NCI-H2081 (cell line): Measurements from ENCODE around the gene ARMS2.

Experiments
- DNase-seq, 2 experiments: peaks; one replicate each; lab custom pipeline; 2025; lab: John Stamatoyannopoulos, UW

Gene ARMS2

DNA sequence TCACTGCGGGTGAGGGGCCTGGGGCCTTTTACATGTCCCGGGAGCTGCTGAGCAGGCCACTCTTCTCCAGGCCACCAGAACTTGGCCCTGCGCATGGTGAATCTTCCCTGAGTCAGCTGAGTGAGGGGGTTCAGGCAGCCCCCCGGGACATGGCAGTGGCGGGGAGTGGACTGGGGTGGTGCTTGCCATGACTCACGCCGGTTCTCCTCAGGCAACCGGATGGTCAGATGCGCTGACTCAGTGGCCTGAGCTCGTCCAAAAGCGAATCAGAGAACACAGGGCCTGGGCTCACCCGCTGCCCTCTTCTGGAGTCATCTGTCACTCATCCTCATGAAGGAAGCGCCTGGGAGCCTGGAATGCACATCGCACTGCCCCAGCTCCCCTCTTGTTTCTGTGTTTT, 40.4 kb downstream of the ARMS2 start:
- DNase-seq: no peak

GRCh38 chr10:122495406-122496340, 41.2 kb downstream of the ARMS2 start:
- DNase-seq: no peak

DNA sequence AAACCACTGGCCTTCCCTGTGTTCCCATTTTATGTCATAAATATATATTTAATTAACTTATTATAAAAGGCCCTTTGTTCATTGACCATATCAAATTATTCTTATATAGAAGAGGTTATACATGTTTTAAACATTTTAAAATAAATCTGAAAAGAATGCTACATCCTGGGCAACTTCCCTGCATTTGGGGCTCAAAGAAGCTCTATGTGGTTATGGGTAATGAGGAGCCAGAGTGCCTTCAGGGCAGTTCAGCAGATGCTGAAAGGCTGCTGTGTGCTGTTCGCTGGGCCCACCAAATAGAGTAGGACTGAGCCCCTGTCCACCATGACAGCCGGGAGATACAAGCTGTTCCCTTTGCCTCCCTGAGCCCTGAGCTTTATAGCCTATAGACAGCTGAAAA, 42.8 kb downstream of the ARMS2 start:
- no peak for DNase-seq

- DNase-seq: no peak
Measured at GRCh38 chr10:122498521-122498920, 44.1 kb downstream of the ARMS2 start.

DNA sequence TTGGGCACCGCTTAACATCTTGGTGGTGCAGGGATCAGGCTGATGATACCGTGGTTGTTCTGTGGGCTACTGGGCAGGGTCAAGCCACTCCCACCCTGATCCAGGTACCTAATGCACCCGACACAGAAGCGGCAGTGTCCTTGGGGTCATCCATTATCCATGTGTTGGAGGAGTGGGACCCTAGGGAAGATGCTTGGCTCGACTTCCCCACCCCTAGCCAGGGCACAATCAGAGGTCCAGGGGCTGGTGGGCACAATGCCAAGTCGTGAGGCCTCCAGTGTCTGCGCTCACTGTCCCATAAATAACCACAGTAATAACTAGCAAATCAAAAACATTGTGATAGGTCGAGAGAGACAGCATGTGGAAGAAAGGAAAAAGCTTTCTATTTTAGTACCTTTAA, 44.6 kb downstream of the ARMS2 start:
- no peak for DNase-seq

- no peak for DNase-seq
Measured at GRCh38 chr10:122499491-122499941, 45.1 kb downstream of the ARMS2 start.

DNA sequence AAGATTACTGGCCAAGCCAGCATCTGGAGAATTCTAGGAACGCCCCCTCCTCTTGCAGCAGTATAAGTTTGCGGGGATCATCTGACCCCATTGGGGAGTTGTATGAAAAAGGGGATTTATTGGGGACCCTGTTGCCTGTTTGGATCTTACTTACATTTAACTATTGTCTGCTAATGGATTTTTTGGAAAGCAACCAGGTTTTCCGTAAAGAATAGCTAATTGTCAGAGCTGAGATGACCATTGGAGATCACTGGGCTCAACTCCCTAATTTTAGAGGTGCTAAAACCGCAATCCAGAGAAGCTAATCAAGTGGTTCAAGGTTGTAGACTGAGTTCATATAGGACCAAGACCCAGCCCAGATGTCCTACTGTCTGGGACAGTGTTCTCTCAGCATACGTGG, 45.7 kb downstream of the ARMS2 start:
- no peak for DNase-seq

DNA sequence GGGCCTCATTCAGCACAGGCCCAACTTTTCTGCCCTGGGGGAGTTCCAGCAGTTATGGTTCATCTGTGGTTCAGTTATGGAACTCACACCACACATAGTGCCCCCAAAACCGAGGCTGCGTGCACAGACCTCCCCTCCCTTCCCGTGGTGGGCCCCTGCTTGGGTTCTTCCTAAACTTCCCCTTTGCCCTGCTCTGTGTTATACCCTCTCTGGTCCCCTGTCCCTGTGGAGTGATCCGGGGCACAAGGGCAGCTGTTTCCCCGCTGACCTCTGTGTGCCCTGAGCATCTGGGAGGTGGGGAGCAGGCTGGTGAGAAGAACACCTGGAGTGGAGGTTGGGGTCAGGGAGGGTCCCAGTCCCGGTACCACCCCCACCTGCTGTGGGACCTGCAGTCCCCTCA, 46.3 kb downstream of the ARMS2 start:
- no peak for DNase-seq

- DNase-seq: no peak
Measured at GRCh38 chr10:122503012-122503411, 48.6 kb downstream of the ARMS2 start.

DNA sequence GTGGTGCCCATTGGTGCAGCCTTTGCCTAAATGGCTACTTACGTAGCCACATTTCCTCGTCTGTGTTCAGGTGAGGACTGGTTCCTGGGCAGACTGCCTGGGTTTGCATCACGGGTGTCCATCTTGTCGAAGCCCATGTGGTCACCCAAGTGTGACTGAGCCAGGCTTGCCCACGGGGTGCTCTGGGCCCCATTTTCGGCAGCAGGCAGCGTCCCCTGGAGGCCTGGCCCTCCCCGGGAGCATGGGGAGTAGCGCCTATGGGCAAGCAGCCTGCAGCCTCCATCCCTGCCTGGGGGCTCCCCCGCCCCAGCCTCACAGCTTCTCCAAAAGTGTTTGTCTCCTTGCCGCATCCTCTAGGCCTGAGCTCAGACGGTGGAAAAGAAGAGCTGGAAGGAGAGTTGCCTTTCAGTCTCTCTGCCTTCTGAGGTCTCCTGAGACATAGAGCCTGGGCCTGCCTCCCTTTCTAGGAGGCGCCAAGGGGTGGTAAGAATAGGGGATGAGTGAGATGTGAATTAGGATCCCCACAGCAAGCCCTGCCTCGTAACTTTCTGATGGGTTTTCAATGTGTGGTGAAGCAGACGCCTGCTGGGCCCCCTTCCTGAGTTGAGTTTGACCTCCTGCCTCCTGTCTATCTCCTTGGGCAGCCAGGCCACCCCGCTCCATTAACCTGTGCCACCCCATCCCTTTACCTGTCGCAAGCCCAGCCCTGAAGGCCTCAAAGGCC, 49.6 kb downstream of the ARMS2 start:
- no peak for DNase-seq

- peak; percentile 46 to 70 for DNase-seq
Measured at GRCh38 chr10:122504610-122504950, 50.1 kb downstream of the ARMS2 start.

- DNase-seq: no peak
Measured at GRCh38 chr10:122505011-122505410, 50.6 kb downstream of the ARMS2 start.

- no peak for DNase-seq
Measured at GRCh38 chr10:122505885-122506645, 51.6 kb downstream of the ARMS2 start.
